SK-N-SH (cell line): ENCODE data around the gene USE1.

ENCODE experiments used
- CHD2 ChIP-seq: fragments of 150-350 bp; IDR thresholded peaks from 2 replicates; pipeline ENCODE4 v1.6.1; 2018; ENCODE audit warnings: low read length; ENCODE audit not compliant: partially characterized antibody
- ELF1 ChIP-seq: IDR thresholded peaks from 2 replicates; pipeline ENCODE4 v1.4.0; 2012
- EP300 ChIP-seq, 2 experiments: IDR thresholded peaks; 2 replicates each; pipeline versions ENCODE4 v1.4.0 to v1.6.1; 2012; ENCODE audit warnings: borderline replicate concordance in 1 of 2, low read depth in 1 of 2, low read length in 1 of 2
- SMC3 ChIP-seq: IDR thresholded peaks from 2 replicates; pipeline ENCODE4 v1.6.1; 2012; ENCODE audit warnings: low read depth, low read length, improper control_type of control experiment
- TAF1 ChIP-seq: IDR thresholded peaks from 2 replicates; pipeline ENCODE4 v1.6.1; 2012; ENCODE audit warnings: low read depth, mild to moderate bottlenecking, low read length, moderate library complexity, borderline replicate concordance
- YY1 ChIP-seq: IDR thresholded peaks from 2 replicates; pipeline ENCODE4 v1.4.0; 2012; ENCODE audit warnings: low read depth, mild to moderate bottlenecking
- TF ChIP-seq, protein P1 (sequence below): fragments of 200-600 bp; sonication (generic); IDR thresholded peaks from 2 replicates; pipeline ENCODE4 v1.6.1; 2017; ENCODE audit warnings: antibody characterized with exemption, mild to moderate bottlenecking, moderate library complexity
- TF ChIP-seq, protein P2 (sequence below): IDR thresholded peaks from 2 replicates; pipeline ENCODE4 v1.4.0; 2012; ENCODE audit warnings: low read depth

DNA sequence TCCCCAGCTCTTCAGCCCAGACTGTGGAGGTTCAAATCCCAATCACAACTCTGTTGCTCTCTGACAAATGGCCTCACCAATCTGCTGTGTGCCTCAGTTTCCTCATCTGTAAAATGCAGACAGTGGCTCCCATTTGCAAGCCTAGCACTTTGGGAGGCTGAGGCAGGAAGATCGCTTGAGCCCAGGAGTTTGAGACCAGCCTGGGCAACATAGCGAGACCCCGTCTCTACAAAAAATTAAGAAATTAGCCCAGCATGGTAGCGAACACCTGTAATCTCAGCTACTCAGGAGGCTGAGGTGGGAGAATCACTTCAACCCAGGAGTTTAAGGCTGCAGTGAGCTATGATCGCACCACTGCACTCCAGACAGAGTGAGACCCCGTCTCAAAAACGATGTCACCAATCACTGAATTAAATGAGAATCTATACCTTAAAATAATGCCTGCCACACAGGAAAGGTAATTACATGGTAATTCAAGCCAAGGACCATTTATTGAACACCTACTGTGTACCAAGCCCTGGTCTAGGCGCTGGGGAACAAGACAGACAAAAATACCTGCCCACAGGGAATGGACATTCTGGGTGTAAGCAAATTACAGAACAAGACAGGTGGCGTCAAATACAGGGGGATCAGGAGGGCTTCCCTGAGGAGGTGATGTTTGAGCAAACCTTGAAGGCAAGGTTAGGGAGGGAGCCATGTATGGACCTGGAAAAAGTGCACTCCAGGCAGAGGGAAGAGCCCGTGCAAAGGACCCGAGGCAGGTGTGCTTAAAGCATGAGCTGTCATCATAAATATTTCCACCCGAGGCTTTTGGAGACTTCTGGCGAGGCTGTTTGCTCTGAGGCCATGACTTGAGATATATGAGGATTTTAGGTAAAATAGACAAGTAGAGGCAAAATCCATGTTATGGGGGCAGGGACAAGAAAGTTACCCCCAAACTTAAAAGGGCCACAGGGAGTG lies 22.9 kb downstream of the USE1 start:
- TF ChIP-seq, protein P1, sequence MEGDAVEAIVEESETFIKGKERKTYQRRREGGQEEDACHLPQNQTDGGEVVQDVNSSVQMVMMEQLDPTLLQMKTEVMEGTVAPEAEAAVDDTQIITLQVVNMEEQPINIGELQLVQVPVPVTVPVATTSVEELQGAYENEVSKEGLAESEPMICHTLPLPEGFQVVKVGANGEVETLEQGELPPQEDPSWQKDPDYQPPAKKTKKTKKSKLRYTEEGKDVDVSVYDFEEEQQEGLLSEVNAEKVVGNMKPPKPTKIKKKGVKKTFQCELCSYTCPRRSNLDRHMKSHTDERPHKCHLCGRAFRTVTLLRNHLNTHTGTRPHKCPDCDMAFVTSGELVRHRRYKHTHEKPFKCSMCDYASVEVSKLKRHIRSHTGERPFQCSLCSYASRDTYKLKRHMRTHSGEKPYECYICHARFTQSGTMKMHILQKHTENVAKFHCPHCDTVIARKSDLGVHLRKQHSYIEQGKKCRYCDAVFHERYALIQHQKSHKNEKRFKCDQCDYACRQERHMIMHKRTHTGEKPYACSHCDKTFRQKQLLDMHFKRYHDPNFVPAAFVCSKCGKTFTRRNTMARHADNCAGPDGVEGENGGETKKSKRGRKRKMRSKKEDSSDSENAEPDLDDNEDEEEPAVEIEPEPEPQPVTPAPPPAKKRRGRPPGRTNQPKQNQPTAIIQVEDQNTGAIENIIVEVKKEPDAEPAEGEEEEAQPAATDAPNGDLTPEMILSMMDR: no peak
- TF ChIP-seq ELF1 (no peak), EP300 (IDR thresholded peaks at IDR 0.05; ENCODE audit: borderline replicate concordance in 1 of 2, low read depth in 1 of 2, low read length in 1 of 2) (no peak), SMC3 (no peak), TAF1 (no peak), YY1 (no peak), CHD2 (no peak)
- TF ChIP-seq, protein P2, sequence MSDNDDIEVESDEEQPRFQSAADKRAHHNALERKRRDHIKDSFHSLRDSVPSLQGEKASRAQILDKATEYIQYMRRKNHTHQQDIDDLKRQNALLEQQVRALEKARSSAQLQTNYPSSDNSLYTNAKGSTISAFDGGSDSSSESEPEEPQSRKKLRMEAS: no peak
